Head of caudate nucleus (tissue), 42 donors: ENCODE data around the gene LIF.
"Not testable (repeated sequence)": the region's sequence is repeated elsewhere in the genome, so short reads cannot be mapped to it uniquely, and the experiment has no call there.

Experiments
- DNase-seq, 42 donors: peaks; one replicate each; pipeline versions ENCODE4 v3.0.0 to v3.0.0-alpha.2; 2020 to 2021; ENCODE audit warnings: mixed read lengths in 7 of 42
- intact Hi-C: fragments of 100-400 bp; cut with DNase I; formaldehyde crosslinking; loops from one replicate; pipeline ENCODE4 v1.15.0; 2022

Gene LIF

DNA sequence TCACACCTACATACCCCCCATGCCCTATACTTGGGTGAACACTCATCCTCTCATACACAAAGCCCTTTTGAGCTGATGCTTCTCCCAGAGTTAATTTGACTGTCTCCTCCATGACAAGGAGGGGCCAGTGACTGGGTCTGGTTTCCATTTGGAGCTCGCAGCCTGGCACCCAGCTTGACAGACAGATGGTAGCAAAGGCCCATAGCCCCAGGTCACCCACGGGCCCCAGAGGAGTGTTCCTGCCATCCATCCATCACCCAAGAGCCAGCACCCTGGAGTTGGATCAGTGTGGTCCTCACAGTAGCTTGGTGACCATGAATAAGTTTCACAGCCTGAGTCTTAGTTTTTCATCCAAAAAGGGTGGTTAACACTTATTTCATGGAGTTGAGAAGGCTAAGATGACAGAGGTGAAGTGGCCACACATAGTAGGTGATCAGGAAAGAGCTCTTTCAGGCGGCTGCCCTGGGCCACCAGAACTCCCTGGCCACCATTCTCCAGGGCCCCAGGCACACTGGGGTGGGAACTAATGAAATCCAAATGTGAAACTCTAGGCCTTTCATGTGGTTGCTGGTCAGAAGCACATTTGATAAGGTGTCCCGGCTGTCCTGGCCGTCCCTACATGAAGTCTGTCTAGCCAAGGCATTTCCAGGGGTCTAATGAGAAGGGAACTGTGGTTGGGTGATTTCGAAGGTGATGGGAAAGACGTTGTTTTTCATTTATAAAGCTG is 42.4 kb downstream of the LIF start:
- intact Hi-C loops, result no loop called here
- no peak for DNase-seq

DNA sequence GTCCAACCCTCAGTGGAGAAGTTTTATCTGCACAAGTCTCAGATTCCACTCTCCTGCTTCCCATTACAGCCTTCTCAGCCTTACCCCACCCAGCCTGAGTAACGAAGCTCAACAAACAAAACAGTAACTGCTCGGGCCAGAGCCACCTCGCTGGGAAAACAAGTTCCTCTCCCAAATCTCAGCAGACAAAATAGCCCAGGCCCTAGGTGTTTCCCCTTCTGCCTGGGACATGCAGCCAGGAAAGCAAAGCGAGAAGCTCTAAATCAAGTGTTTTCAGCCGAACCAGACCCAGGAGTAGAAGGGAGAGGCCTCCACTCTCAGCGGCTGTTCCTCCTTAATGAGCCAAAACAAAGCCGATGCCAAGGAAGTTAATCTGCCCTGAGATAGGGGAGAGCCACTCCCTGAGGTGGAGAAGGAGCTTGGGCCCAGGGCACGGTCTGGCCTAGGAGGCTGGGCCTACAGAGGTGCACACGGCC is 44.0 kb downstream of the LIF start:
- intact Hi-C loops, result no loop called here
- no peak for DNase-seq

DNA sequence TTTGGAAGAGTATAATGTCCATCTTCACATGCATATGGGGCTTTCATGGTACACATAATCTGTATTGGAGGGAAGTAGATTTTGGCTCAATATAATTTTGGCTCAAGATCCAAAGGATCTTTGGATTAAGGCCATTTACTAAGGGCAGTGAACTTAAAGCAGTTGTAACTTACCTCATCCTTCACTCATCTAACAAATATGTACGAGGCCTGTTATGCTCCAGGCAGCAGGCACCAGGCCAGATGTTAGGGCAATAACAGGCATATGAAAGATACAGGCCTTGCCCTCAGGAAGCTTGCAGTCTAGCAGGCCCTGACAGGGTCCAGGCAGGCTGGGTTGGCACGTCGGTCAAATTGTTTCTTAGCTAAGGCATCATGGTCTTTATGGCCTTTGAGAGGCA is 44.6 kb downstream of the LIF start:
- no peak for DNase-seq
- intact Hi-C loops, result no loop called here

DNA sequence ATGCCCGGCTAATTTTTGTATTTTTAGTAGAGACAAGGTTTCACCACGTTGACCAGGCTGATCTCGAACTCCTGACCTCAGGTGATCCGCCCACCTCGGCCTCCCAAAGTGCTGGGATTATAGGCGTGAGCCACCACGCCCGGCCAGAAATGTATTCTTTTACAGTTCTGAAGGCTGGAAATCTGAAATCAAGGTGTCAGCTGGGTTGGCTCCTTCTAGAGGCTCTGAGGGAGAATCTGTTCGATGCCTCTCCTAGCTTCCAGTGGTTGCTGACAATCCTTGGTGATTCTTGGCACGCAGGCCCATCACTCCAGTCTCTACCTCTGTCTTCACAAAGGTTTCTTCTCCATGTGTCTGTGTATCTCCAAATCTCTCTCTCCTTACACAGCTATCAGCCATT is 45.7 kb downstream of the LIF start:
- DNase-seq, intact Hi-C loops: not testable (repeated sequence)

DNA sequence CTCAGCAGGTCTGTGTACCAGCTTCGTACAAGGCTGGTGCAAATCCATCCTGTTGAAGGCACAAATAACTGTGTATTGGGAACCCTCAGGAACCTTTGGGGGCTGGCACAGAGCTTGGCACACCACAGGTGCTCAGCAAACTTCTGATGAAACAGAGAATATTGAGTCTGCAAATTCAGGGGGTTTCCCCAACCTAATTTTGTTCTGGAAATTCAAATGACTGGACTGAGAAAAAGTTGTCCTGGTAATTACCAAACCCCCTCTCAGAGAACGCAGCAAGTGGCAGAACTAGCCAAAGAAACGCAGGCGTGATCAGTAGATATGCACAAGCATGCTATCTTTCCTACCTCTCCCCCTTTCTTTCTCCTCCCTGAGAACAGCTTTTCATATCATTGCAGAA is 47.6 kb downstream of the LIF start:
- intact Hi-C loops, result no loop called here

DNA sequence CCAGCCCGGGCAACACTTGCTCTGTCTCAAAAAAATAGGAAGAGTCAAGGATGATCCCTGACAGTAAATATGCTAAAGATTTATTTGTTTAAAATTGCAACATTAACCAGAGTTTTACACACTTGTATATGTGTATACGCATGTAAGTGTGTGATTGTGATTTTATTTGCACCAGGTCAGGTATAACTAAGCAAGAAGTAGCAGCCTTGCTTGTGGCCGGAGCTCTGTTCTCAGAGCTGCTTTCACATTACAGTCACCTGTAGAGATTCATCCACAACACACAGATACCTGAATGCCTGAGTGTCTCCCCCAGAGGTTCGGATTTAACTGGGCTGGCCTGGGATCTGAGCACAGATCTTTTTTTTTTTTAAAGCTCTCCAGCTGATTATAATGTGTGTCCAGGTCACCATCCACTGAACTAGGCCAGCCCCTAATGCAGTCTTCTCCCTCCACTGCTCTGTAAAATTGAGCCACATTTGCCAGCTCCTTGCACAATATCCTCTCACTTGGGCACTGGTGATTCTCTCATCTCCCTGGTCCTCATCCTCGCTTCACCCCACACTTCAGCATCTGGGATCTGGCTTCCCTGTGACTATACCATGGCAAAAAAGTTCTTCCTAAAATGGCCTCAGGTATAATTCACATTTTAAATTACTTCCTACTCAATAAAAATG is 48.3 kb downstream of the LIF start:
- intact Hi-C loops, result no loop called here

More for the DNA sequence above, 47.6 kb downstream of the LIF start:
- peak in 2 of 42 donors; percentile 17 to 33 for DNase-seq

DNA sequence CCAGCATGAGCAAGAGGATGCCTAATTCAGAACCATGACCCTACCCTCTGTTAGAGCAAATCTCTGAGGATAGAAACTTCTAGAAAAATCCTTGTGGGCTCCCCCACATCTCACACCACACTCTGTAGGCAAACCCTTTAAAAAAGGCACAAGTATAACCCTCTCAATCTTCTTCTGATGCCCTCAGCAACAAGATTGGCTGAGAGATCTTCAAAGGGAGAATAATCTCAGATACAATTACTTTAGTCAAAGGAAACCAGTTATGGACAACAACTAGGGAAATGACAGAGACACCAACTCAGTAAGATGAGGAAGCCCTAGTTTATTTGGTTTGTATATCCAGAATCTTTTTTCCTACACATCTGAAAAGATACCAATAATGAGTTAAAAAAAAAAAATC is 49.2 kb downstream of the LIF start:
- intact Hi-C loops, result no loop called here
- peak in 1 of 42 donors; percentile 2 for DNase-seq

More for the DNA sequence above, 48.3 kb downstream of the LIF start:
- DNase-seq, result peak in 2 of 42 donors; percentile 14 to 25

DNA sequence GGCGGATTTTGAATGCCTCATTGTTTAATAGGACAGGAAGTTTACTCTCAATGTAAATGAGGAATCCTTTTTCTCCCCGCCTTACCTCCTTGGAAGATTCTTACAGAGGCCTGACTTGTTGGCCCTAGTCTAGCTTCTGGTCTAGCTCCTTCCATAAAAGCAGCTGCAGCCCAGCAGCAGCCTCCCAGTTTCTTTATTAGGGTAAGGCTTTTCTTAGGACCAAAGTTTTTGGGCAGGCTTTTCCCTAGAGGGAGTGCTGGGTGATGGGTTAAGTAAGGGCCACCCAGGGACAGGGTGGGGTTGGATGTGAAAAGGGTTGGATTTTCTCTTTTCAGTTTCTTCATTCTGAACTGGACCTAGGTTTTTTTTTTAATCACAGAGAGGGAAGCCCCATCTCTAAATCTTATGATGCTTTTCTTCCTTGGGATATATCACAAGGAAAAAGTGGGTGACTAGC is 49.7 kb downstream of the LIF start:
- peak in 1 of 42 donors; percentile 18 for DNase-seq
- intact Hi-C loops, result no loop called here

DNA sequence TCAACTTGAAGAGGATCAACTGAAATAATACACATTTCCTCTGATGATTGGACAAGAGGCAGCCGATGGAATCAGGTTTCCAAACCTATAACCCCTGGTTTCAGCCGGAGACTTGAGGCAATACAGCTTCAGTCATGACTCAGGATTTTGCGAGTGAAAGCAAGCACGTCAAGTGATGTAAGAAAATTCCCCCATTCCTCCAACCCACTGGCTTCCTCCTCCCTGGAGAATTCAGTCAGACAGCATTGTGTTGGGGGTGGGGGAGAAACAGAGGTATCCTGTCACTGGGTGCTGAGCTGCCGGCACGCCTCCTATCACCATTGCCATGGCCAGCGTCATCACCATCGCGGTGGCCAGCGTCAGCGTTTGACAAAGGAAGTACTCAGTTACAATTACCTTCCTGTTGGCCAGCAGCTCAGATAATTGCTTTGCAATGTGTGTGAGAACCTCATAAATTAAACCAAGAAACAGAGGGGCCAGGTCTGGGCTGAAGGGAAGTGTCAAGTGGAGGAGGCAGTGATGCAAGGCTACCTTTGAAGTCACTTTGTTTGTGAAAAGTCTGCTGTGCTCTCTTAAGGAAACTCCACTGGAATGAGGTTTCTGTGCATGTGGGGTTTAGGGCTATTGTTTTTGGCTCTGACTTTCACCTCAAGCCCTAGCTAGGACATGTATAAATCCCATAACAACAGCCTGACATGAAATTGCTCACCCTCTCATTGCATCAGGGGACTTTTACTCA is 50.2 kb downstream of the LIF start:
- intact Hi-C loops, result no loop called here
- DNase-seq, result peak in 3 of 42 donors; percentile 23 to 44 (median 36)

DNA sequence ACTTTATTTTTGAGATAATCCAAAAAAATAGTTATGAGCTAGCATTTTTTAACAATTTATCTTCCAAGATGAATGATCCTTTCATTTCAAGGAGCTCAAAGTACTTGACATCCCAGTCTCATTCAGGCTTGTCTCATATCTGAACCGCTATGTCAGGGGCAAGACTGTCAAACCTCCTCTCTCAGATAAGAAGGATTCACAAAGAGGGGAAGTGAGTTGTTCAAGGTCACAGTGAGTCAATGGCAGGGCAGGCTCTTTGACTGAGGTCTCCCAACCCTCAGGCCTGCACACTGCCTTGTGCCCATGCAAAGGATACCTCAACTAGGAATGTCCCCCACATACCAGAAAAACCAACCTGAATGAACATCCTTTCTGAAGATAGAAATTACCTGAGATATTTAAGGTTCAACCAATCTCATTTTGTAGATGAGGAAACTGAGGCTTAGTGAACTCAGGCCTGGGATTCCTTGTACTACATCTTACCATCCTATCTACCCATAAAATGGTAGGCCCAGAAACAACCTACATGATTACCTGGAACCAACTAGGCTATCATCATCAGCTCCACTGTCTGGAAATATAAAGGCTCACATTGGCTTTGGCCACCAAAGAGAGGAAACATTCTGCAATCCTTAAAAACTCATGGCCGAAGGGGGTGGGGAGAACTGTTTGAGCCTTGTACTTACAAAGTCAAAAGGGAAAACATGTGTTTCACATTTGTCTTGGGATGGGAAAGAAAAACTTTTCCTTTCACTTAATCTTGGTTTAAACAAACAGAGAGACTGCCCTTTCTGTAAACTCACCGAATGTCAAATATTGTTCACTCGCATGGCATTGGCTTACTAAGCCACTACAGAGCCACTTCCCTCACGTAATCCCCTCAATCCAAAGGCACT is 51.1 kb downstream of the LIF start:
- DNase-seq, result no peak
- intact Hi-C loops, result no loop called here

DNA sequence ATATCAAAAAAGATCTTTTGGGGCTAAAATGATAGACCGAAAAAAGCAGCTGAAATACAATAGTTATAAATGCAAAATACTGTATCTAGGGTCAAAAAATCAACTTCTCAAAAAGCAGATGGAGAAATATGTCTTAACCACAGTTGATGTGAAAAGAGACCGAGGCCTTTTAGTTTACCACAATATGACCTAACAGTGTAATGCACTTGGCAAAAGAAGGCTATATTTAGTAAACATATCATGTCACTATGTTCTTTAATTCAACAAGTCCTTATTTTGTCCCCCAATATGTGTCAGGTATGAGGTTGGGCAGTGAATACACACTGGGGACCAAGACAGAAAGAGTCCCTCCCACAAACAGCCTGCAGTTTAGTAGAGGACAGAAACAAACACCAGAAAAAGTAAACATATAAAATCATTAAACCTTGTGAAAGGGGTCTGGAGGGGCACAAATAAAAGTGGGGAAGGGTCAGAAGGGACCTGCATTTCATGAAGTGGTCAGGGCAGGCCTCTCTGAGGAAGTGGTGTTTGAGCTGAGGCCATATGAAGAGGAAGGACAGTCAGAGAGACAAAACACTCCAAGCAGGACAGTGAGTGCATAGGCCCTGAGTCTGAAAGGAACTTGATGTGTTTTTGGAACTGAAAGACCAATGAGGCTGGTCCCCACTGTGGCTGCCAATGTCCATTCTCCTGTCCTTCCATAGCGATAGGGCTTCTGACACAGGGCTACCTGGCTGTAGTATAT is 53.4 kb downstream of the LIF start:
- DNase-seq, result no peak
- intact Hi-C loops, result no loop called here

DNA sequence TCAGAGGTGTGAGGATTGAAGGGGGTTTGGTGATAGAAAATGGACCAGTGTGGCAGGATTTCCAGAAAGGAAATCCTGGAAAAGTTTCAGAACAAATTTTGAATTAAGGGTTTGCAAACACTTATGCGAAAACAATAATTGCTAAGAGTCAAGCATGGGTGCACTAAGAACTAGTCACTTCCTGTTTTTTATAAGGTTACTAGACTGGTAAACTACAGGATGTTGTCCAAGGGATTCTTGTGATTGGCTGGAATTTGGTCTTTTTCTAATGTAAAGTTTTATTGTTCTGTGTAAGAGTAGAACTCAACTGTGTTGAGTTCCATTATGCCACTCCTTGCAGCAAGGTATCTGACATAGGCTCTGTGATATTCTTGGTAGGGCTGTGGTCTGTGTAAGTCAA is 54.1 kb downstream of the LIF start:
- intact Hi-C loops, result no loop called here

DNA sequence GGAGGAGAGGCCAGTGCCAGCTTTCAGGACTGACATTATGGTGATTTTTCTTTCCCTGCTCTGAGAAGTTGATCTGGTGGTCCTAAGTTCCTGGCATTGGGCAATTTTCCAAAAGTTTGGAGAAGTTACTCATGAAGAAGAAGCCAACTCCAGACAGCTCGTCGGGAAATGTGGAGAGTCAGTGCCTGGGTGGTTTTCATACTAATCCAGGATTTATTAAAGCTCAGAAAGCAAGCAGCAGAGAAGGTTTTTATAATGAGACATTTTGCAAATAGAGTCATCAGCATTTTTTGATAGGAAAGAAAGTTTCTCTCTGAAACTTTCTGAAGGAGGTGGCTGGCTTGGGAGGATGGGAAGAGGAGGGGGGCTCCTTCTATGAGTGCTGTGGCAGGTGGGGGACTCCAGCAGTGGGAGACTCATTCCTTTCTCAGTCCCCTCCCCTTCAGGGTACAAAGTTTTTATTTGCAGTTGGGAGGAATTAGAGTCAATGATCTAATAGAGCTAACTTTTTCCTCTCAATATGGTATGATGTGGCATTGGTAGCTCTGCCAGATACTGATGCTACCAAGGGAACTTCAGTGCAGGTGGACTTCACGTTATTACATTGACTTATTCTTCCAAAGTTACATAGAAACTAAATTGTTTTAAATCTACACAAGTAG is 55.4 kb downstream of the LIF start:
- DNase-seq, result no peak
- intact Hi-C loops, result no loop called here

More for the DNA sequence above, 54.1 kb downstream of the LIF start:
- no peak for DNase-seq

DNA sequence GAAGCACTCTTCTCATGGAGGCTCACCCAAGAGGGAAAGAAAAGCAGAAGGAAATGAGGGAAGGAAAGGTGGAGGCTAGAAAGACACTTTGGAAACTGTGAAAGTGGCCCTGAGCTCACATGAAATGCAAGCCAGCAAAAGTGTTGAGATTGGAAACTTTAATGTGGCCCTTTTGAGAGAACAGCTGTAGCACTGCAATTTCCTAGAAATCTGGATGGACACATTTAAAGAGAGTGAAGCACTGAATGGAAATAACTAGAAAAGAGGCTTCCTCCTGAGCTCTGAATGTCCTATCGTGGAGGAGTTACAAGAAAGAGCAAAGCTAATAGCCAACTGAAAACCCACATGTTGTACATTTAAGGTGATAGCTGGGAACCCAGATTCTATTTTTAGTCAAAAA is 56.0 kb downstream of the LIF start:
- intact Hi-C loops, result no loop called here
- no peak for DNase-seq
